ENCODE results near the gene CIB1.

Gene CIB1

GRCh38 chr15:90241343-90242192 lies 7.8 kb upstream of the CIB1 start:
- in situ Hi-C loops (cut with HindIII; ENCODE audit: low sequenced_read_pairs): no loop called here

- in situ Hi-C loops (cut with HindIII; ENCODE audit: low sequenced_read_pairs): no loop called here
These were observed 7.1 kb upstream of the CIB1 start for GRCh38 chr15:90240856-90241255.

- in situ Hi-C loops (cut with HindIII; ENCODE audit: low sequenced_read_pairs): no loop called here
These were observed 5.6 kb upstream of the CIB1 start for GRCh38 chr15:90239371-90239770.

GRCh38 chr15:90234096-90234988 lies 601 bp upstream of the CIB1 start, which contains the start of gene GDPGP1:
Gene GDPGP1, plus strand, starts transcription at chr15:90234209. Its CDS starts 6,700 bp downstream, at chr15:90240909.
- in situ Hi-C loops (cut with HindIII; ENCODE audit: low sequenced_read_pairs): no loop called here

- in situ Hi-C loops (cut with HindIII; ENCODE audit: low sequenced_read_pairs): no loop called here
These were observed 777 bp downstream of the CIB1 start for GRCh38 chr15:90232941-90233386.

GRCh38 chr15:90232196-90232595 lies 1.5 kb downstream of the CIB1 start:
- in situ Hi-C loops (cut with HindIII; ENCODE audit: low sequenced_read_pairs): no loop called here

GRCh38 chr15:90231028-90232017 lies 2.4 kb downstream of the CIB1 start:
- in situ Hi-C loops (cut with HindIII; ENCODE audit: low sequenced_read_pairs): no loop called here

GRCh38 chr15:90230610-90231009 lies 3.1 kb downstream of the CIB1 start:
- in situ Hi-C loops (cut with HindIII; ENCODE audit: low sequenced_read_pairs): no loop called here

- in situ Hi-C loops (cut with HindIII; ENCODE audit: low sequenced_read_pairs): no loop called here
These were observed 3.7 kb downstream of the CIB1 start for GRCh38 chr15:90230071-90230494.

- in situ Hi-C loops (cut with HindIII; ENCODE audit: low sequenced_read_pairs): no loop called here
These were observed 4.8 kb downstream of the CIB1 start for GRCh38 chr15:90228960-90229359.

- in situ Hi-C loops (cut with HindIII; ENCODE audit: low sequenced_read_pairs): no loop called here
These were observed 5.6 kb downstream of the CIB1 start for GRCh38 chr15:90227816-90228772.

- in situ Hi-C loops (cut with HindIII; ENCODE audit: low sequenced_read_pairs): no loop called here
These were observed 6.4 kb downstream of the CIB1 start for GRCh38 chr15:90227336-90227735.

- in situ Hi-C loops (cut with HindIII; ENCODE audit: low sequenced_read_pairs): no loop called here
These were observed 8.1 kb downstream of the CIB1 start for GRCh38 chr15:90225504-90226234.

- in situ Hi-C loops (cut with HindIII; ENCODE audit: low sequenced_read_pairs): no loop called here
These were observed 8.7 kb downstream of the CIB1 start for GRCh38 chr15:90225047-90225446.

GRCh38 chr15:90223441-90224165 lies 10.1 kb downstream of the CIB1 start:
- in situ Hi-C loops (cut with HindIII; ENCODE audit: low sequenced_read_pairs): no loop called here

GRCh38 chr15:90222547-90222946 lies 11.2 kb downstream of the CIB1 start:
- in situ Hi-C loops (cut with HindIII; ENCODE audit: low sequenced_read_pairs): no loop called here

GRCh38 chr15:90221246-90221900 lies 12.4 kb downstream of the CIB1 start:
- in situ Hi-C loops (cut with HindIII; ENCODE audit: low sequenced_read_pairs): no loop called here
